ENCODE data around the gene SPTB. TPM values are rescaled to one million over a fixed set of nuclear protein-coding genes. Genes with fewer than 3 reads are reported as not detected.

The SPTB gene
- total RNA-seq, 4 donors from 2014 or later: 123 to 554 (median 266) TPM

DNA sequence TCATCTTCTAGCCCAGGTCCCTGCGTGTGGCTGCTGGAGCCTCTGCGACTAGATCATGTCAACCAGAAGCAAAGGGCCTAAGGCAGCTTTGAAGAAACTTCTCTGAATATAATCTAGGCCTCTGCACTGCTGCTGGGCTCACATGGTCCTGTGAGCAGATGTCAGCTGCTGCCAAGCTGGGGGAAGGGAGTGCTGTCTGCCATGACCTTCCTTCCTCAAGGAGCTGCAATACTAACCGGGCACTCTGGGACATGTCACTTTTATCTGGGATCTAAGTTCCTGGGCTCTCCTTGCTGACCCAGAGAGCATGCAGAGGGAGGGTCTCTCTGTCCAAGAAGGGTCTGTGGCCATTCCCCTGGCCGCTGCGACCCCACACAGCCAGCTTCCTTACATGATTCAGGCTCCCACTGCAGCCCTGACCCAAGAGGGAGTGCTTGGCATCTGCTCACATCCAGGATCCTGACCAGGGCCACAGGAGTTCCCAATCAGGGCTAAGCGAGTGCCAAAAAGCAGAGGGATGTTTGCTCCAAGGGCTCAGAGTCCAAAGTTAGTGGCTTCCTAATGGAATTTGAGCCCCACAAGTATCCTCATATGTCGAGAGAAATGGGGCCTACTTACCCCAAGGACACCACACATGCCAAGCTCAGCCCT, 101.5 kb downstream of the SPTB start:
- TF ChIP-seq, protein P1, sequence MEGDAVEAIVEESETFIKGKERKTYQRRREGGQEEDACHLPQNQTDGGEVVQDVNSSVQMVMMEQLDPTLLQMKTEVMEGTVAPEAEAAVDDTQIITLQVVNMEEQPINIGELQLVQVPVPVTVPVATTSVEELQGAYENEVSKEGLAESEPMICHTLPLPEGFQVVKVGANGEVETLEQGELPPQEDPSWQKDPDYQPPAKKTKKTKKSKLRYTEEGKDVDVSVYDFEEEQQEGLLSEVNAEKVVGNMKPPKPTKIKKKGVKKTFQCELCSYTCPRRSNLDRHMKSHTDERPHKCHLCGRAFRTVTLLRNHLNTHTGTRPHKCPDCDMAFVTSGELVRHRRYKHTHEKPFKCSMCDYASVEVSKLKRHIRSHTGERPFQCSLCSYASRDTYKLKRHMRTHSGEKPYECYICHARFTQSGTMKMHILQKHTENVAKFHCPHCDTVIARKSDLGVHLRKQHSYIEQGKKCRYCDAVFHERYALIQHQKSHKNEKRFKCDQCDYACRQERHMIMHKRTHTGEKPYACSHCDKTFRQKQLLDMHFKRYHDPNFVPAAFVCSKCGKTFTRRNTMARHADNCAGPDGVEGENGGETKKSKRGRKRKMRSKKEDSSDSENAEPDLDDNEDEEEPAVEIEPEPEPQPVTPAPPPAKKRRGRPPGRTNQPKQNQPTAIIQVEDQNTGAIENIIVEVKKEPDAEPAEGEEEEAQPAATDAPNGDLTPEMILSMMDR (IDR thresholded peaks at IDR 0.05 in 4 of 5, conservative IDR thresholded peaks at IDR 0.05 in 1 of 5): no peak
- no peak for TF ChIP-seq POLR2A (IDR thresholded peaks at IDR 0.05)
- Histone ChIP-seq H3K27ac (peak overlapping the region; percentile 30 to 81 (median 70)), H3K27me3 (no peaks in the 10 kb centered on the region), H3K9me3 (no peaks in the 10 kb centered on the region), H3K4me1 (peaks cover 24 to 27% of the 10 kb centered on the region in 2 donors), H3K4me3 (no peak overlapping the region), H3K36me3 (peaks cover 0 to 51% of the 10 kb centered on the region in 2 donors)
- intact Hi-C loops (cut with DNase I; ENCODE audit: low total_unique reads) (no loop called here), in situ Hi-C loops (cut with MboI; ENCODE audit: low sequenced_read_pairs in 4 of 4) (no loop called here)
- ATAC-seq: peak; percentile 90
- peak; percentile 67 to 78 for DNase-seq

DNA sequence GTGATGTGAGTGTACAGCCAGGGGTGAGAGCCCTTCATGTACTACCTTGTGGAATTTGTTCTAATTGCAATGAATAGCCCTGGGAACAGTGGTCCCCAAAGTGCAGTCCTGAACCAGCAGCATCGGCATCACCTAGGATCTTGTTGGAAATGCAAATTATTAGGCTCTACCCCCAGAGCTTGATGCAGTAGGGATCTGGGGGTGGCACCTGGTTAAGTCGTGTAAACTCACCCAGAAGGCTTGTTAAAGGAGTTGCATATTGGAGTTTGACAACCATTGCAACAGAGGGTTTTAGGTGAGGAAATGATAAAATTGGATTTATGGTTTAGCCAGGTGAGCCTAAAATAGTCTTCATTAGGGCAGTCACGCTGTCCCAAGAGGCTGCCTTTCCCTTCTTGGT, 102.2 kb downstream of the SPTB start:
- Histone ChIP-seq H3K27me3 (no peaks in the 10 kb centered on the region), H3K36me3 (peaks cover 0 to 59% of the 10 kb centered on the region in 2 donors), H3K27ac (peak overlapping the region in 3 of 4 donors; percentile 63 to 81 (median 77)), H3K4me3 (no peak overlapping the region), H3K9me3 (no peaks in the 10 kb centered on the region), H3K4me1 (peaks cover 24 to 27% of the 10 kb centered on the region in 2 donors)
- no peak for TF ChIP-seq POLR2A (IDR thresholded peaks at IDR 0.05)
- TF ChIP-seq, protein P1 (IDR thresholded peaks at IDR 0.05 in 4 of 5, conservative IDR thresholded peaks at IDR 0.05 in 1 of 5): no peak
- in situ Hi-C loops (cut with MboI; ENCODE audit: low sequenced_read_pairs in 4 of 4): no loop called here
- intact Hi-C loops (cut with DNase I; ENCODE audit: low total_unique reads): no loop called here
- no peak for ATAC-seq
- no peak for DNase-seq

DNA sequence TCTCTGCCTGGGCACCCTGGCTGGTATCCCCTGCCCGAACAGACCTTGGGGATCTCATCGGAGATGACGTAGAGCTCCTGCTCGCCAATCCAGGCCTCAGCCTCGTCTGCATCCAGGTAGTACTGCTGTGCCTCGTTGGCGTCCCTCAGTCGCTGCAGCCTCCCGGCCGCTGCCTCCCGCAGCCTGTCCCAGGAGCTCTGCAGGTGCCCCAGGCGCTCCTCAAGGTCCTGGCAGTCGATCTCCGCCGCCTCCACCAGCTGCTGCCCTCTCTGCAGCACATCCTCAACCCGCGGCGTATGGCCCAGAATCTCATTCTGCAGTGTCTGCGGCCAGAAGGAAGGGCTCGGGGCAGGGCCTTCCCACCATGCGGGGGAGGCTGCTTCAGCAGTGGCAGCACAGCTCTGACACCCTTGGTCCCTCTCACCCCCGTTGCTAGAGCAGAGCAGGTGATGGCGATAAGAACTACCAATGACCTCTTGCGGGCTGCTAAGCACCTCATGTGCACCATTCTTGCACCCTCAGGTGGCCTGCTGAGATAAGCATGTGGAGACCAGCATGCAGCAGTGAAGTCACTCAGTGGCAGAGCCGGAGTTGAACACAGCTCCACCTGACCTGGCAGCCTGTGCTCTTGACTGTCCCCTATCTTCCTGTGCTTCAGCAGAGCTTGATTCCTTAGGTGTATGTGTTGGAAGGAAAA, 104.5 kb downstream of the SPTB start:
- Histone ChIP-seq H3K4me3 (no peak overlapping the region), H3K4me1 (peaks cover 24 to 27% of the 10 kb centered on the region in 2 donors), H3K36me3 (peaks cover 0 to 70% of the 10 kb centered on the region in 2 donors), H3K27ac (no peak overlapping the region), H3K9me3 (no peaks in the 10 kb centered on the region), H3K27me3 (no peaks in the 10 kb centered on the region)
- no peak for DNase-seq
- intact Hi-C loops (cut with DNase I; ENCODE audit: low total_unique reads) (no loop called here), in situ Hi-C loops (cut with MboI; ENCODE audit: low sequenced_read_pairs in 4 of 4) (no loop called here)
- ATAC-seq: no peak
- TF ChIP-seq POLR2A (IDR thresholded peaks at IDR 0.05): no peak
- TF ChIP-seq, protein P1 (IDR thresholded peaks at IDR 0.05 in 4 of 5, conservative IDR thresholded peaks at IDR 0.05 in 1 of 5): no peak

DNA sequence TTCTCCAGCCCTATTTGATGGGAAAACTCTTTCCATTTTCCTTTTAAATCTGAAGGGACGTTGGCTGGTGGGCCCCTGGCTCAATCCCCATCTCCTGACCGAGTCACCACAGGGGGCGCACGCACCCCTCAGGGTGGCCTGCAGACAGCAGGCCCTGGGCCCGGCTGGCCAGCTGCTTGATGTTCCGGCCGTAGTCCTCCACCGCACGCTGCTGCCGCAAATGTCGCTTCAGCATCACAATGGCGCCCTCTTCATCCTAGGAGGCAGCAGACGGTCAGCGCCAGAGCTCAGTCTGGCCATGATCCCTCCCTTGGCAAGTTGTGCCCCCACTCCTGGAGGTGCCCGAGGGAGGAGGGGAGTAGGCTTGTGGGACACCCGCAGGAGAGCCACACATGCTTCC, 105.4 kb downstream of the SPTB start:
- intact Hi-C loops (cut with DNase I; ENCODE audit: low total_unique reads): no loop called here
- in situ Hi-C loops (cut with MboI; ENCODE audit: low sequenced_read_pairs in 4 of 4): no loop called here
- no peak for DNase-seq

More for the DNA sequence above, 105.4 kb downstream of the SPTB start:
- peaks cover 2 to 79% of the 10 kb centered on the region in 2 donors for H3K36me3 ChIP-seq
- H3K4me1 ChIP-seq: peaks cover 14 to 18% of the 10 kb centered on the region in 2 donors
- TF ChIP-seq, protein P1 (IDR thresholded peaks at IDR 0.05 in 4 of 5, conservative IDR thresholded peaks at IDR 0.05 in 1 of 5): no peak
- TF ChIP-seq POLR2A (IDR thresholded peaks at IDR 0.05): no peak
- no peaks in the 10 kb centered on the region for H3K27me3 ChIP-seq
- no peak overlapping the region for H3K4me3 ChIP-seq
- no peaks in the 10 kb centered on the region for H3K9me3 ChIP-seq
- ATAC-seq: no peak
- no peak overlapping the region for H3K27ac ChIP-seq
